Measurements from ENCODE around the gene AASDH.
A peak's percentile ranks its signal among the peaks of the same experiment; 100 is the strongest.

AASDH gene

GRCh38 chr4:56307423-56307822, 79.9 kb downstream of the AASDH start:
- no peak overlapping the region for H3K27ac ChIP-seq
- TF ChIP-seq CTCF (IDR thresholded peaks at IDR 0.05) (no peak), ZFX (IDR thresholded peaks at IDR 0.05; ENCODE audit: borderline replicate concordance) (no peak)

GRCh38 chr4:56305390-56305789, 81.9 kb downstream of the AASDH start:
- no peak overlapping the region for H3K27ac ChIP-seq
- TF ChIP-seq ZFX (IDR thresholded peaks at IDR 0.05; ENCODE audit: borderline replicate concordance) (no peak), CTCF (IDR thresholded peaks at IDR 0.05) (no peak)

- TF ChIP-seq CTCF (IDR thresholded peaks at IDR 0.05) (no peak), ZFX (IDR thresholded peaks at IDR 0.05; ENCODE audit: borderline replicate concordance) (no peak)
- H3K27ac ChIP-seq: no peak overlapping the region
Measured at GRCh38 chr4:56303921-56304320, 83.4 kb downstream of the AASDH start.

- H3K27ac ChIP-seq: no peak overlapping the region
- TF ChIP-seq CTCF (IDR thresholded peaks at IDR 0.05): no peak
- TF ChIP-seq ZFX (IDR thresholded peaks at IDR 0.05; ENCODE audit: borderline replicate concordance): no peak
Measured at GRCh38 chr4:56302760-56303159, 84.5 kb downstream of the AASDH start.

GRCh38 chr4:56301997-56302496, 85.2 kb downstream of the AASDH start:
- TF ChIP-seq ZFX (IDR thresholded peaks at IDR 0.05; ENCODE audit: borderline replicate concordance) (no peak), CTCF (IDR thresholded peaks at IDR 0.05) (no peak)
- H3K27ac ChIP-seq: no peak overlapping the region

- peak; percentile 95 for TF ChIP-seq CTCF (IDR thresholded peaks at IDR 0.05)
- no peak for TF ChIP-seq ZFX (IDR thresholded peaks at IDR 0.05; ENCODE audit: borderline replicate concordance)
- no peak overlapping the region for H3K27ac ChIP-seq
Measured at GRCh38 chr4:56301181-56301996, 85.9 kb downstream of the AASDH start.

- no peak for TF ChIP-seq CTCF (IDR thresholded peaks at IDR 0.05)
- H3K27ac ChIP-seq: no peak overlapping the region
Measured at GRCh38 chr4:56298236-56298635, 89.1 kb downstream of the AASDH start.

All from 22Rv1 (cell line).